Activated T-helper 1 cell treated with anti-CD3 and anti-CD28 coated beads, Interleukin-2, amount 50 U/mL, for 16 hours (primary cell): ENCODE measurements around the gene DNAJC5.
"Not testable (repeated sequence)": the region's sequence is repeated elsewhere in the genome, so short reads cannot be mapped to it uniquely, and the experiment has no call there.

Experiments
- DNase-seq, 2 donors: peaks; one replicate each; pipeline ENCODE4 v3.0.0-alpha.2; 2020; ENCODE audit warnings: low read depth in 1 of 2, low spot score in 1 of 2

The DNAJC5 gene, protein sequence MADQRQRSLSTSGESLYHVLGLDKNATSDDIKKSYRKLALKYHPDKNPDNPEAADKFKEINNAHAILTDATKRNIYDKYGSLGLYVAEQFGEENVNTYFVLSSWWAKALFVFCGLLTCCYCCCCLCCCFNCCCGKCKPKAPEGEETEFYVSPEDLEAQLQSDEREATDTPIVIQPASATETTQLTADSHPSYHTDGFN

DNA sequence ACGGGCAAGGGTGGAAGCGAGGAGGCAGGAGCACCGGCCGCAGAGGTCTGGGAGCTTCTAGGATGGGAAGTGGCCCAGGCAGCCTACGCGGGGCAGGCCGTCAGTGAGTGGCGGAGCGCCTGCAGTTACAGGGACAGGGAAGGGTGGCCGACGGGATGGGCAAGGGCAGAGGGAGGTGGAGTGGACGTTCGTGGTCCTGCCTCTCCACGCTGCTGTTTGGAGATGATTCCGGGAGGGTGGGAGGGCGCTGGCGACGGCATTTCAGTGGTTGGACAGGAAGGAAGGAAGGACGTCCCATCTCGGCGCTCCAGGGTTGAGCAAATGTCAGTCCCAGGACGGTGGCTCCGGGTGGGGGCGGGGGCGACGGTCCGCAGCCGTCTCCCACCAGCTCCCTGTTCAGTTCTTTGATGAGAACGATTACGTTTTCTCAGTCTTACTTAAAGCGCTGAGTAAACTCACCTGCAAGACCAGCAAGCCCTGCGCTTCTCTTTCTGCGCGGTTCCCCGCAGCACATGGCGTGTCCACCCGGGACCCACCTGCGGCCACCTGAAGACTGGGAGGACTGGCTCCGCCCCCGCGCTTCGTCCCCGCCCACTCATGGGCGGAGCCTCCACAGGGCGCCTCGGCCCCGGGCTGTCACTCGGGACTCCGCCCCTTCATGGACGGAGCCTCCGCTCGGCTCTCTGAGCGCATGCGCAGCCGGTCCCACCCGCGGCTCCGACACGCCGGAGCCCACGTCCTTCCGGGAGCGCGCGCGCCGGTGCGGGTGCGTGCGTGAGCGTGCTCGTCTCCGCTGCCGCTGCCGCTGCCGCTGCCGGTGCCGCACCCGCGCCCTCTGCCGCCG lies at the start of gene DNAJC5:
TSS of gene DNAJC5 (plus strand) at position 769 of the 844 bp plus-strand sequence. CDS start 33,220 bp downstream, outside the sequence.
- peak; percentile 89 to 97 for DNase-seq

DNA sequence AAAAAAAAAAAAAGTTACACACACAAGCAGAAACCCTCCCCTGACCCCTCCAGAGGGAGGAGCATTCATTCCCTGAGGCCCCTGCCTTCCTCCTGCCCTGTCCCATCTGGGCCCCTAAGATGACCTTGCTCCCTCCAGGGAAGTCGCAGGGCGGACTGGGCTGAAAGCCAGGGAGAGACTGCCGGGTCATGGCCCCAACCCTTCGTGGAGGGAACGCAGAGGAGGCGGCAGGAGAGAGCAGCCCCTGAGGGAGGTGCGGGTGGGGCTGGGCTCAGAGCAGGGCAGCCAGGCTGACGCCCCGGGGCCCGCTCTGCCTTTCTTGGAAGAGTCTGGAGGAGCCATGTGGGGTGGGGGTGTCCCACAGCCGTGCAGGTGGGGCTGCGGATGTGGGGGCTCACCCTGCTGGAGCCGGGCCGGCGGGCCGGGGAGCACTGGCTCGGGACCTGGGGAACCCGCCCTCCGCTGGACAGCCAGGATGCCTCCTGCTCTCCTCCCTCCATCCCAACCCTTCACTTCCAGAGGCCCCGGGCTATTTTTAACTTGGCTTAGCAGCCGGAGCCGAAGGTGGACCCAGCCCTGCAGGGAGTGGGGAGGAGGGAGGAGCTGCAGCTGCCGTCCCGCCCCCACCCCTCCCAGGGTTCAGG lies 48.7 kb upstream of the DNAJC5 start:
- no peak for DNase-seq

- DNase-seq, result no peak
Observed at GRCh38 chr20:63846888-63847236, 48.1 kb upstream of the DNAJC5 start.

- DNase-seq, result no peak
Observed at GRCh38 chr20:63847237-63848002, 47.5 kb upstream of the DNAJC5 start.

GRCh38 chr20:63848003-63848911 lies 46.7 kb upstream of the DNAJC5 start:
- no peak for DNase-seq

DNA sequence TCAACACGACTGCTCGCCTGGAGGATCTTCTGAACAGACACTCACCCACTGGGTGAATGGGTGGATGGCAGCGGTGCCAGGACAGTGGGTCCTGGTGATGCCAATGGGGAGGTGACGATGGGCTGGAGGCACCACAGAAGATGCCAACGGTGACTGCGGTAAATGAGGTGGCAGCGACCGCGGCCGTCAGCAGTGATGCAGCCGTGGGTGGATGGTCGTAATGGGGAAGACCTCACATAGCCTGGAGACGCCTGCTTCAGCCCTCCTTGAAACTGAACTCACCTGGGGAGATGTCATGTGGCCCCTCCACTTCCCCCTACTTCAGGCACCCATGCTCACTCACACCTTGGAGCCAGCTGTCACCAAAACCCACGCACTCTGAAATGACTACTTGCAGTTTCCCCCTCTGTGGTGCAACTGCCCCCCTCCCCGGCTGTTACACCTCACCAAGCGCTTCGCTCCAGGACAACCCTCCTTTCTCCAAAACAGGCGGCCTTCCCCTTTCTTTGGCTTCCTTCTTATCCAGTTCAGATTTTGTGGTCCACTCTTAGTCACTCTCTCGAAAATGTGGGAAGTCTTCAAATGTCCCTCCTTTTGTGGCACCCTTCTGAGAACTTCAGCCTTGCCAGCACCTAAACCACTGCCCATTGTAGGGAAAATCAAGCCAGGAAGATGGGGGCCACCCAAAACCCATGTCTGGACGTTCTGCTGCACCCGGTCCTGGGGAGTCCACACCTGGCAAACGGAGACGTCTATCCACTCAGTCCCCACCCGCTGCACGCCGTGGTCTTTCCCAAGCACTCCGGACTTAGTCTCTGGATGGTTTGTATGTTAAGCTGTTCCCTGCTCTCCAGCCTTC lies 44.0 kb upstream of the DNAJC5 start:
- DNase-seq, result no peak

- not testable (repeated sequence) for DNase-seq
Observed at GRCh38 chr20:63851548-63851943, 43.4 kb upstream of the DNAJC5 start.

DNA sequence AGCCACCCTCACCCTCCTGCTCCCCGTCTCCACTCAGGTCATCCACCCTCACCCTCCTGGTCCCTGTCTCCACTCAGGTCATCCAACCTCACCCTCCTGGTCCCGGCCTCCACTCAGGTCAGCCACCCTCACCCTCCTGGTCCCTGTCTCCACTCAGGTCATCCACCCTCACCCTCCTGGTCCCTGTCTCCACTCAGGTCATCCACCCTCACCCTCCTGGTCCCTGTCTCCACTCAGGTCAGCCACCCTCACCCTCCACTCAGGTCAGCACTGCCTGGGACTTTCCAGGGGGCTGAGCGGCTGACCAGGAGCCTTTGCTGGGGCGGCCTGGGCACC lies 41.2 kb upstream of the DNAJC5 start:
- not testable (repeated sequence) for DNase-seq

DNA sequence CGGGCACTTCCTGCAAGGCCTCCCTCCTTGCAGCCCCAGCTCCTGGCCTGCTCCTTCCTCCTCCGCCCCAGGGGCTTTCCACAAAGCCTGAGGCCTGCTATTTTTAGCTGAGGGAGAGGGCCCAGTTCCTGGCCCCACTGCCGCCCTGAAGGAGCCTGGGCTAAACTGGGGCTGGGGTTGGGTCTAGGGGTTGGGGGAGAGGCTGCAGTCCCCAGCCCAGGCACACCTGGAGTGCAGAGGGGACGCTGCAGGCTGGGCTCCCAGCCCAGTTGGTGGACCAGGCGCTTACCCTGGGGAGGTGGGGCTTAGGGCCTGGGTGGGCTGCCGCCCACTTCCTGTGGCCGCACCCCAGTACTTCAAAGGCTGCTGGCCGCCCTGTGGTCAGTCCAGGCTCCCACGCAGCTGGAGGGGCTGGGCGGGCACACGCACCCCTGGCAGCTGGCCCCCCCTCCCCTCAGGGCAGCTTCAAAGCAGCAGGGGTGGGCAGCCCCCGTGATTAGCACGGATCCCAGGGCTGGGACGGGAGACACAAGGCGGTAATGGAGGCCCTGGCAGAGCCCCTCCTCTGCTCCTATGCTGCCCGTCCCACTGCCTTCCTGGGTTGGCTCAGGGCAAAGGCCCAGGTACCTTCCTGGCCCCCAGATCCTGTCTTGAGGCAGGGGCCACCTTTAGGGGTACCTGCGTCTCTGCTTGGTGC lies 40.7 kb upstream of the DNAJC5 start:
- DNase-seq, result no peak

GRCh38 chr20:63854766-63855362 lies 40.1 kb upstream of the DNAJC5 start:
- DNase-seq, result no peak

DNA sequence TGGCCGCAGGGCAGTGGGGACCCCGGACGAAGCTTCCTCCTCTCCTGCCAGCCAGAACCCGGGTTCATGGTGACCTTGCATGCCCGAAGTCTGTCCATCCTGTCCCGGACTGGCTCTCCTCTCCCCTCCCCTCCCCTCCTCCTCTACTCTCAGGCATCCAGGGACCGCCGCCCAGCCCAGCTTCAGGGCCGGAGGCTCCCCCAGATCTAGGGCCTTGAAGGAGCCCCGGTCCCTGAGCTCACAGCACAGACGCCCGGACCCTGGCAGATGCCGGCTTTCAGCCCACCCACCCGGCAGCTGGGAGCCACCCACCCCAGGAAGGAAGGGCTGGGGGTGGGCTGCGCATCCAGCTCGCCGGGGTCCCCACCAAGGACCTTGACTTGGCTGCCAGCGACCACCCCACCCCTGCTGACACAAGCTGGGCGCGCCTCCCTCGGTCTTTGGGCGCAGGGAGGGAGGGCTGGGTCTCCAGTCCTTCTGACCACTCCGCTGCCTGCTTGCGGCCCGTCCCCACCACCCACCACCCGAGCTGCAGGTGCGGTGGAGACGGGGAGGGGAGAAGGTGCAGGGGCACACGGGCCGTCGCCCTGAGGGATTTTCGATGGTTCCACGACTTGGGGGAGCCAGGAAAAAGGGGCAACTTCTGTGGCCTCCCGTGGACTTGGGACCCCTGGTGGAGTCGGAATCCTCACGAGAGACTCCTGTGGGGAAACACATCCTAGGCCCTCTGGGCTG lies 39.4 kb upstream of the DNAJC5 start:
- DNase-seq, result no peak

- no peak for DNase-seq
Observed at GRCh38 chr20:63856098-63856511, 38.8 kb upstream of the DNAJC5 start.

DNA sequence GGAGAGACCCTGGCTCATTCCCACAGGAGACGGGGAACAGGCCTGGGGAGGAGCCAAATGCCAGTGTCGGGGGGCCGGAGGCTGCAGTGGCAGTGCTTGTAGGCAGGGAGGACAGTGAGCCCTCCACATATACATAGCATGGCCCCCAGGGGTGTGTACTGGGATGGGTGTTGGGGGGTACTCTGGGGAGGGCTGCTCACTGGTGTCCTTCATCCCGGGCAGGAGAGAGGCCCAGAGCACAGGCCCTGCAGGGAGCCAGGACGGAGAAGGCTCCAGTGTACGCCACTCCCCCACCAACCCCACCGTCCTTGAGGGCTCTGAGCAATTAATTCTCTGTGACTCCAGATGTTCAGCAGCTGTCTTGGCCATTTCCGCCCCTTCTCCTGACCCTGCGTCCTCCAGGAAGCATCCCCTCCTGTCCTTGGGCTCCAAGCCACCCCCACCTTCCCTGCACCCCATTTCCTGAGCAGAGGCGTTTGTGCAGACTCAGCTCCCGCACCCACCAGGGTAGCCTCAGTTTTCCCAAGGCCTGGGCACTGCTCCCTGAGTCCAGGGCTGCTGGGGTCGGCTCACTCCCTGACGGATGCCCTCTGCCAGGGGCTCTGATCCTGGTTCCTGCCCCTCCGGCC lies 37.0 kb upstream of the DNAJC5 start:
- no peak for DNase-seq

DNA sequence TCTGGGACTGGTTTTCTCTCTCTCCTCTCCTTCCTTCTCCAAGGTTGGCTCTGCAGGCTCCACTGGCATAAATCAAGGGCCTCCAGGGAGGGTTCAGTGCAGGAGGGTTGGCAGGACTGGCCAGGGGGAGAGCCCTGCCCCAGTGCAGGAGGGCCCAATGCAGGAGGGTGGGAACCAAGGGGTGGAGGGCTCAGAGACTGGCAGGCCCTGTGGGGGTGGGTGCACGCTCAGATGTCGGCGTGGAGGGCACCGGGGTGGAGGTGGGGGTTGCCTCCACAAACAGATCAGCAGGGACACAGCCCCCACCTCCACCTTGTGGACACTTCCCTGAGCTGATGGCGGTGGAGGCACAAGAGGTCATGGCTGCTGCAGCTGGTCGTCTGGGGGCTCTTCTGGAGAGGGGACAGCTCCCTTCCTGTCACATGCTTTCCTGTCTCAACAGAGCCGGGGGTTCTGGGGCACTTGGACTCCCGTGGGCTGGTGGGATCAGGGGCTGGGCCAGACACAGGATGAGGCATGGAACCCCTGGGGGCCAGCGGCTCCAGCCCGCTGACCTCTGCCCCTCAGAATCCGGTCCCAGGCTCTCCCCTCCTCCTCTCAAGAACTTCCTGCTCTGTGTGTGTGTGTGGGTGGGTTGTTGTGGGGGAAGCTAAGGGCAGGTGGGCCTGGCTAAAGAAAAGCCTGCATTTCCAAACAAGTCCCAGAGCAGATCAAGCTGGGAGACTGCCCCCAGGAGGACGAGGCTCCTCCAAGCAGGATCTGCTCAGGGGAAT lies 36.3 kb upstream of the DNAJC5 start:
- no peak for DNase-seq

- DNase-seq, result no peak
Observed at GRCh38 chr20:63859166-63859699, 35.7 kb upstream of the DNAJC5 start.

DNA sequence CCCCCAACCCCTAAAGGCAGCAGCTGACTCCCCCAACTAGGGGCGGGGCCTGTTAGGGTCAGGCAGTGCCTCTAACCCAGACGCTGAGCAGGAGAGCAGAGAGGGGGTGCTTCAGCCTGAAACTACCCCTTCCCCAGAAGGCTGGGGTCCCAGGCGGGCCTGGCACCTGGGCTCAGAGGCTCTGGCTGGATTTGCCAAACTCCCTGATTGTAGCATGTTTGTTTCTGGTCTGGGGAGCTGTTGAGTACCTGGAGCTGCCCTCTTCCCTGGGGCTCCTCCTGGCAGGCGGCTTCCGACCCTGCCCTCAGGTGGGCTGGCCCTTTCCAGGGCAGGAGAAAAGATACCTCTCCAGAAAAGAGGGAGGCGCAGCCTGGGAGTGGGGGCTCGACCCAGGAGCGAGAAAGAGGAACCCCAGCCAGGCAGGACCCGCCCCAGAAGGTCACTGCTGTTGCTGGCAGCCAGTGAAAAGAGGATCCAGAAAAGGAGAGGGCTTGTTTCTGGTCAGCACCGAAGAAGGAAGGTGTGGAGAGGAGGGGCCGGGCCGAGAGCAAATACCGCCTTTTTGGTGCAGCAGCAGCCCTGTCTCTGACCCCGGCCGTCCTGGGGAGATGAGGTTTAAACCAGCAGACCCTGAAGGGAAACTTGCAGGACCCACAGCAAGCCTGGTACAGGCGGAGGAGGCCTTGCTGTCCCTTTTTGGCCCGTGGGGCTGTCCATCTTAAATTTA lies 34.4 kb upstream of the DNAJC5 start:
- DNase-seq, result no peak
